ENCODE results near the gene ZDHHC22. TPM values are rescaled to one million over a fixed set of nuclear protein-coding genes. Genes with fewer than 3 reads are reported as not detected.

The ZDHHC22 gene
- total and polyA plus RNA-seq, 2 of the 13 experiments (the other 11 are each of a cell fraction or from before 2014, with no cell fraction given): not detected

DNA sequence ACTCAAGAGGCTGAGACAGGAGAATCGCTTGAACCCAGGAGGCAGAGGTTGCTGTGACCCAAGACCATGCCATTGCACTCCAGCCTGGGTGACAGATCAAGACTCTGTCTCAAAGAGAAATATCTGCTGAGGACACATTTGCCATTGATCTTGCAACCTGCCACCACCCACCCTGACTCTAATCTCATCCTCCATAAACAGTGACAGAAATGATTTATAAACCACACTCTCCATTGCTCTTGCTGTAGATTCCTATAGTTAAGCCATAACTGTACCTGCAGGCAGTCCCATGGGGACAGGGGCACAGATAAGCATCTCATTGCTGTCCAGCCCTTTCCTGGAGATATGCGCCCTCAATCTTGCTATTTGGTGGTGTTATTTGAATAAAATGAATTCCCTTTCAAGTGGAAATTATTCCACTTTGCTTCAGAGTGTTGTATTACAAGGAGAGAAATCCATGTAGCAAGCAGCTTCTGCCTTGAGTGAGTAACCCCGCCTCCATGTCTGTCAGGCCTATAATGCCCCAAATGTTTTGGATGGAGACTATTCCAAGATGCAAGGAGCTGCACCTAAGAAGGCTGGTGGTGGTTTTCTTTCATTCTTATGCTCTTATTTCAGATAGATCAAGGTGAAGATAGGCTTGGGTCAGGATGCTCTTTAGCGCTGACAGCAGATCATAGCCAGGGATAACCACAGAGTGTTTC is 3.0 kb upstream of the ZDHHC22 start:
- no peaks in the 10 kb centered on the region for H3K36me3 ChIP-seq (replicated peaks in 1 of 2; ENCODE audit: control insufficient read depth in 1 of 2, insufficient read depth in 2 of 2, low read length in 2 of 2)
- peaks cover 5 to 54% of the 10 kb centered on the region in 2 experiments; a peak in 4 of 5 replicates for H3K27me3 ChIP-seq (ENCODE audit: control insufficient read depth in 1 of 2, insufficient read depth in 2 of 2, low read length in 2 of 2)
- ATAC-seq (no peak), DNase-seq (ENCODE audit: low spot score) (no peak), FAIRE-seq (no peak)
- no peaks in the 10 kb centered on the region for H3K9me3 ChIP-seq (ENCODE audit: low read length)
- no peak overlapping the region for H3K9ac ChIP-seq (ENCODE audit: insufficient read depth, low read depth, low read length)
- no TSS peak for BruUV-seq (replicated peaks)
- POLR2A ChIA-PET: no interaction called here
- 26% methylated on average over 3 of the region's 4 CpGs for WGBS (ENCODE audit: low lambda C conversion rate)
- H3K79me2 ChIP-seq (ENCODE audit: insufficient read depth, low read length): no peaks in the 10 kb centered on the region
- H3K4me3 ChIP-seq (replicated peaks in 1 of 3; ENCODE audit: insufficient read depth in 1 of 3, low read depth in 2 of 3, low read length in 3 of 3): no peak overlapping the region
- no peak overlapping the region for H3K27ac ChIP-seq (ENCODE audit: extremely low read length, insufficient read depth, low read length)
- intact Hi-C loops (cut with micrococcal nuclease; ENCODE audit: unreplicated experiment) (no loop called here), in situ Hi-C loops (cut with HindIII; ENCODE audit: extremely low pct_ligation_motif_present, low pct_unique_long_range_greater_than_20kb) (loop anchor here (5.0 kb wide), 1 partner anchor 63 kb away; no protein-coding TSS in a partner anchor)
- CTCF ChIA-PET (ENCODE audit: low intra/inter-chr PET ratio, low total read pairs): no interaction called here
- H3K4me1 ChIP-seq (ENCODE audit: insufficient read depth, low read length): peaks cover 19% of the 10 kb centered on the region
- H3K4me2 ChIP-seq (ENCODE audit: low read depth, low read length): no peak overlapping the region
- H2AFZ ChIP-seq (ENCODE audit: low read length): no peak overlapping the region
- H4K20me1 ChIP-seq (ENCODE audit: insufficient read depth, low read length): peaks cover 5% of the 10 kb centered on the region; the same call in 1 of the 2 replicates
- no peak for TF ChIP-seq POLR2AphosphoS5 (IDR thresholded peaks at IDR 0.05; ENCODE audit: low read depth, low read length)
- TF ChIP-seq RCOR2 (CRISPR knock-in tag; IDR thresholded peaks at IDR 0.05): no peak
- TF ChIP-seq ZBTB38 (CRISPR knock-in tag; IDR thresholded peaks at IDR 0.05): no peak
- no peak for TF ChIP-seq HDAC2 (CRISPR knock-in tag; IDR thresholded peaks at IDR 0.05)
- TF ChIP-seq MXI1 (IDR thresholded peaks at IDR 0.05; ENCODE audit: borderline replicate concordance, low read depth, low read length): no peak
- TF ChIP-seq, protein P1, sequence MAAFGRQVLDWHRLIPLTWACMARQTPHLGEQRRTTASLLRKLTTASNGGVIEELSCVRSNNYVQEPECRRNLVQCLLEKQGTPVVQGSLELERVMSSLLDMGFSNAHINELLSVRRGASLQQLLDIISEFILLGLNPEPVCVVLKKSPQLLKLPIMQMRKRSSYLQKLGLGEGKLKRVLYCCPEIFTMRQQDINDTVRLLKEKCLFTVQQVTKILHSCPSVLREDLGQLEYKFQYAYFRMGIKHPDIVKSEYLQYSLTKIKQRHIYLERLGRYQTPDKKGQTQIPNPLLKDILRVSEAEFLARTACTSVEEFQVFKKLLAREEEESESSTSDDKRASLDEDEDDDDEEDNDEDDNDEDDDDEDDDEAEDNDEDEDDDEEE (CRISPR knock-in tag; IDR thresholded peaks at IDR 0.05): no peak
- TF ChIP-seq, protein P2, sequence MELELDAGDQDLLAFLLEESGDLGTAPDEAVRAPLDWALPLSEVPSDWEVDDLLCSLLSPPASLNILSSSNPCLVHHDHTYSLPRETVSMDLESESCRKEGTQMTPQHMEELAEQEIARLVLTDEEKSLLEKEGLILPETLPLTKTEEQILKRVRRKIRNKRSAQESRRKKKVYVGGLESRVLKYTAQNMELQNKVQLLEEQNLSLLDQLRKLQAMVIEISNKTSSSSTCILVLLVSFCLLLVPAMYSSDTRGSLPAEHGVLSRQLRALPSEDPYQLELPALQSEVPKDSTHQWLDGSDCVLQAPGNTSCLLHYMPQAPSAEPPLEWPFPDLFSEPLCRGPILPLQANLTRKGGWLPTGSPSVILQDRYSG (CRISPR knock-in tag; IDR thresholded peaks at IDR 0.05): no peak
- TF ChIP-seq REPIN1 (CRISPR knock-in tag; IDR thresholded peaks at IDR 0.05; ENCODE audit: borderline replicate concordance, low read depth): no peak
- TF ChIP-seq, protein P3, sequence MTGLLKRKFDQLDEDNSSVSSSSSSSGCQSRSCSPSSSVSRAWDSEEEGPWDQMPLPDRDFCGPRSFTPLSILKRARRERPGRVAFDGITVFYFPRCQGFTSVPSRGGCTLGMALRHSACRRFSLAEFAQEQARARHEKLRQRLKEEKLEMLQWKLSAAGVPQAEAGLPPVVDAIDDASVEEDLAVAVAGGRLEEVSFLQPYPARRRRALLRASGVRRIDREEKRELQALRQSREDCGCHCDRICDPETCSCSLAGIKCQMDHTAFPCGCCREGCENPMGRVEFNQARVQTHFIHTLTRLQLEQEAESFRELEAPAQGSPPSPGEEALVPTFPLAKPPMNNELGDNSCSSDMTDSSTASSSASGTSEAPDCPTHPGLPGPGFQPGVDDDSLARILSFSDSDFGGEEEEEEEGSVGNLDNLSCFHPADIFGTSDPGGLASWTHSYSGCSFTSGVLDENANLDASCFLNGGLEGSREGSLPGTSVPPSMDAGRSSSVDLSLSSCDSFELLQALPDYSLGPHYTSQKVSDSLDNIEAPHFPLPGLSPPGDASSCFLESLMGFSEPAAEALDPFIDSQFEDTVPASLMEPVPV (CRISPR knock-in tag; IDR thresholded peaks at IDR 0.05): no peak
- TF ChIP-seq ATF7-NPFF (CRISPR knock-in tag; IDR thresholded peaks at IDR 0.05; ENCODE audit: low read depth): no peak
- no peak for TF ChIP-seq ZNF773 (CRISPR knock-in tag; IDR thresholded peaks at IDR 0.05; ENCODE audit: borderline replicate concordance)
- TF ChIP-seq ISX (CRISPR knock-in tag; conservative IDR thresholded peaks at IDR 0.05): no peak
- no peak for TF ChIP-seq NFYC (CRISPR knock-in tag; IDR thresholded peaks at IDR 0.05)
- no peak for TF ChIP-seq ZNF446 (CRISPR knock-in tag; IDR thresholded peaks at IDR 0.05)
- TF ChIP-seq, protein P4, sequence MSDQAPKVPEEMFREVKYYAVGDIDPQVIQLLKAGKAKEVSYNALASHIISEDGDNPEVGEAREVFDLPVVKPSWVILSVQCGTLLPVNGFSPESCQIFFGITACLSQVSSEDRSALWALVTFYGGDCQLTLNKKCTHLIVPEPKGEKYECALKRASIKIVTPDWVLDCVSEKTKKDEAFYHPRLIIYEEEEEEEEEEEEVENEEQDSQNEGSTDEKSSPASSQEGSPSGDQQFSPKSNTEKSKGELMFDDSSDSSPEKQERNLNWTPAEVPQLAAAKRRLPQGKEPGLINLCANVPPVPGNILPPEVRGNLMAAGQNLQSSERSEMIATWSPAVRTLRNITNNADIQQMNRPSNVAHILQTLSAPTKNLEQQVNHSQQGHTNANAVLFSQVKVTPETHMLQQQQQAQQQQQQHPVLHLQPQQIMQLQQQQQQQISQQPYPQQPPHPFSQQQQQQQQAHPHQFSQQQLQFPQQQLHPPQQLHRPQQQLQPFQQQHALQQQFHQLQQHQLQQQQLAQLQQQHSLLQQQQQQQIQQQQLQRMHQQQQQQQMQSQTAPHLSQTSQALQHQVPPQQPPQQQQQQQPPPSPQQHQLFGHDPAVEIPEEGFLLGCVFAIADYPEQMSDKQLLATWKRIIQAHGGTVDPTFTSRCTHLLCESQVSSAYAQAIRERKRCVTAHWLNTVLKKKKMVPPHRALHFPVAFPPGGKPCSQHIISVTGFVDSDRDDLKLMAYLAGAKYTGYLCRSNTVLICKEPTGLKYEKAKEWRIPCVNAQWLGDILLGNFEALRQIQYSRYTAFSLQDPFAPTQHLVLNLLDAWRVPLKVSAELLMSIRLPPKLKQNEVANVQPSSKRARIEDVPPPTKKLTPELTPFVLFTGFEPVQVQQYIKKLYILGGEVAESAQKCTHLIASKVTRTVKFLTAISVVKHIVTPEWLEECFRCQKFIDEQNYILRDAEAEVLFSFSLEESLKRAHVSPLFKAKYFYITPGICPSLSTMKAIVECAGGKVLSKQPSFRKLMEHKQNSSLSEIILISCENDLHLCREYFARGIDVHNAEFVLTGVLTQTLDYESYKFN (CRISPR knock-in tag; conservative IDR thresholded peaks at IDR 0.05): no peak
- no peak for TF ChIP-seq ELF4 (CRISPR knock-in tag; IDR thresholded peaks at IDR 0.05; ENCODE audit: borderline replicate concordance)

Measured in HepG2 (cell line).